ENCODE measurements around the gene ZNF141. TPM values are rescaled to one million over a fixed set of nuclear protein-coding genes. Genes with fewer than 3 reads are reported as not detected.
A peak's percentile ranks its signal among the peaks of the same experiment; 100 is the strongest.

The ZNF141 gene
- total RNA-seq = 26.6 TPM
- 5.9 TPM for polyA plus RNA-seq (ENCODE audit: insufficient read depth, low read depth, low replicate concordance)
- long read RNA-seq, donor 1, partial matches to known transcripts = 8 of 13 reads
- long read RNA-seq, donor 1, other reads (novel, unspliced or antisense) = 0 of 13 reads
- long read RNA-seq, donor 2, partial matches to known transcripts = 5 of 6 reads
- long read RNA-seq, donor 2, other reads (novel, unspliced or antisense) = 0 of 6 reads
- long read RNA-seq, donor 3, partial matches to known transcripts = 0 of 13 reads
- long read RNA-seq, donor 3, other reads (novel, unspliced or antisense) = 8 of 13 reads
- long read RNA-seq, donor 4, partial matches to known transcripts = 0 of 3 reads
- long read RNA-seq, donor 4, other reads (novel, unspliced or antisense) = 0 of 3 reads
- long read RNA-seq, donor 5 = 0 reads
- long read RNA-seq, donor 6, partial matches to known transcripts = 0 of 1 reads
- long read RNA-seq, donor 6, other reads (novel, unspliced or antisense) = 0 of 1 reads
- long read RNA-seq, donor 7, partial matches to known transcripts = 1 of 8 reads
- long read RNA-seq, donor 7, other reads (novel, unspliced or antisense) = 5 of 8 reads
- long read RNA-seq, donor 8, transcript ZNF141-201 (4 exons, 2,970 nt) = major isoform, 6 of 6 reads
- long read RNA-seq, donor 8, partial matches to known transcripts = 0 of 6 reads
- long read RNA-seq, donor 8, other reads (novel, unspliced or antisense) = 0 of 6 reads
- long read RNA-seq, donor 9, partial matches to known transcripts = 0 of 2 reads
- long read RNA-seq, donor 9, other reads (novel, unspliced or antisense) = 0 of 2 reads
- long read RNA-seq, donor 10, transcript ZNF141-201 (4 exons, 2,970 nt) = major isoform, 6 of 6 reads
- long read RNA-seq, donor 10, partial matches to known transcripts = 0 of 6 reads
- long read RNA-seq, donor 10, other reads (novel, unspliced or antisense) = 0 of 6 reads

DNA sequence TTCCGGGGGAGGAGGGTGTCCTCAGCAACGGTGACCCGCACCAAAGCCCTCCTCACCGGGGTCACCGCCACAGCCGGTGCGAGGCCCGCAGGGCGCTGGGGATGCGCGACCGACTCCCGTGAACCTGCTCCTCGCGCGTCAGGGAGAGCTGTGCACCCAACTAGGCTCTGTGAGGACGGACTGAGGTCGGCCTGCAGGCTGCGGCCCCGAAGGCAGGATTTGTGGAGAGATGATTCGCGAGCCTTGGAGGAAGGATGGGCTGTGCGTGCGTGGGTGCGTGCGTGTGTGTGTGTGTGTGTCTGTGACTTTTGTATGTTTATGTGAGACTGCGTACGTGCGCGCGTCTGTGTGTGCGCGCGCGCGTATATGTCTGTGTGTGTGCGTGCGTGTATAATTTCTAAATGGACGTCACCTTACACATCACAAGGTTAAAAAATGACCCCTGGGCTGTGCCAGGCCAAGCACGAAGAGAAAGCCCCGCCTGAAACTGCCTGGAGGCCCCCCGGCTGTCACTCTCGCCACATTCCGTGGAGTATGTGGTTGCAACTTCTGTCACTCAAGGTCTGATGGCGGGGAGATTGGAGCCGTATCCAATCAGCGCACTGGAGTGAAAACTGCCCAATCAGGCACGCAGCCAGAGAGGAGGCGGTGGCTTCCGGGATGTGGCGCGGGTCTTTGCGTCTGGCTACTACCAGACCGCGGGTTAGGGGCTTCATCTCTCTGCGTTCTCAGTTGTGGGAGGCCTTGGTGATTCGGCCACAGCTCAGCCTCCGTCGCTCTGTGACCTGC, at the start of gene ZNF141:
Gene ZNF141 (plus strand): TSS at position 672 of the 789 bp plus-strand sequence. CDS start 170 bp downstream, outside the sequence.
- H3K27me3 ChIP-seq (ENCODE audit: control insufficient read depth, insufficient read depth, low read length) = no peaks in the 10 kb centered on the region
- H3K9me3 ChIP-seq (ENCODE audit: control insufficient read depth in 2 of 3, insufficient read depth in 1 of 3, low read length in 3 of 3) = peaks cover 0 to 3% (median 0%) of the 10 kb centered on the region in 3 donors
- intact Hi-C loops (cut with DNase I) = no loop called here
- peak within 1 kb of the TSS; percentile 83 to 95 (median 93) for H3K9ac ChIP-seq (ENCODE audit: low read length in 3 of 3)
- DNase-seq (peak; percentile 98 to 100 (median 98)), FAIRE-seq (peak; percentile 98)
- peak within 1 kb of the TSS; percentile 91 to 94 (median 92) for H3K4me3 ChIP-seq (ENCODE audit: low read length in 3 of 3)
- TF ChIP-seq CTCF (IDR thresholded peaks at IDR 0.05; ENCODE audit: borderline replicate concordance, extremely low read depth, insufficient read depth) = no peak
- peak within 1 kb of the TSS; percentile 94 to 96 for H3K27ac ChIP-seq (ENCODE audit: low read depth in 2 of 2, low read length in 2 of 2)
- H3K36me3 ChIP-seq (ENCODE audit: control insufficient read depth in 2 of 3, insufficient read depth in 3 of 3, low read length in 3 of 3) = peaks cover 0 to 2% (median 0%) of the 10 kb centered on the region in 3 donors
- peaks cover 0 to 10% (median 5%) of the 10 kb centered on the region in 3 donors for H3K4me1 ChIP-seq (ENCODE audit: control insufficient read depth in 2 of 3, insufficient read depth in 2 of 3, low read depth in 1 of 3, low read length in 3 of 3)

DNA sequence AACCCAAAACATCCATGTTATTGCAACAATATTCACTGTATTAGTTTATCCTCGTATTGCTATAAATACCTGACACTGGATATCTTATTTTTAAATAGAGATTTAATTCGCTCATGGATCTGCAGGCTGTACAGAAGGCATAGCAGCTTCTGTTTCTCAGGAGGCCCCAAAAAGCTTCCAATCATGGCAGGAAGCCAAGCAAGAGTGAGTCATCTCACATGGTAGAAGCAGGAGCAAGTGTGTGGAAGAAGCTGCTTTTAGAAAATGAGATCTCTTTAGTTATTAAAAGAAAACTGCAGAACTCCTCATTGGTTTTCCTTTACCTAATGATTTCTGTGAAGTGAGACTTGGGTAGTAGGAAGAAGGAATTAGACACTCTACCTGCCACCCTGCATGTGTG, 48.7 kb upstream of the ZNF141 start:
- Histone ChIP-seq H3K27ac (ENCODE audit: low read depth in 2 of 2, low read length in 2 of 2) (no peak overlapping the region), H3K36me3 (ENCODE audit: control insufficient read depth in 2 of 3, insufficient read depth in 3 of 3, low read length in 3 of 3) (no peaks in the 10 kb centered on the region), H3K4me1 (ENCODE audit: control insufficient read depth in 2 of 3, insufficient read depth in 2 of 3, low read depth in 1 of 3, low read length in 3 of 3) (no peaks in the 10 kb centered on the region), H3K9ac (ENCODE audit: low read length in 3 of 3) (no peak overlapping the region), H3K4me3 (ENCODE audit: low read length in 3 of 3) (no peak overlapping the region), H3K27me3 (ENCODE audit: control insufficient read depth, insufficient read depth, low read length) (no peaks in the 10 kb centered on the region), H3K9me3 (ENCODE audit: control insufficient read depth in 2 of 3, insufficient read depth in 1 of 3, low read length in 3 of 3) (peaks cover 0 to 13% (median 0%) of the 10 kb centered on the region in 3 donors)
- FAIRE-seq = no peak
- no peak for DNase-seq
- intact Hi-C loops (cut with DNase I) = no loop called here
- TF ChIP-seq CTCF (IDR thresholded peaks at IDR 0.05; ENCODE audit: borderline replicate concordance, extremely low read depth, insufficient read depth) = no peak

DNA sequence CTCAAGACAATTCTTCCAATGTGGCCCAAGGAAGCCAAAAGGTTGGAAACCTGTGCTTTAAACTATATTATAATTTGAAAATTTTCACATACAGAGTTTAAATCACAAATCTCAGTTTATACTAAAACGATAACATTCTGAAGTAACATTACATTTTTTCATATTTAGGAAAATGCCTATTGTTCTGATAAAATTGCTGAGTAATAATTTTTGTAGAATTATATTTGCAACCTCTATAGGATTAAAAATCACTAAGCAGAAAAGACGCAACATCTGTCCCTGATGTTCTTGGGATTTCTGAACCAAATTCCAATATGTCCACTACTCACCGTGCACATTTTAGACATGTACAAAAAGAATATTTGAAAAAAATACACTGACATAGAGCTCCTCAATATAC, 42.9 kb upstream of the ZNF141 start:
- H3K4me3 ChIP-seq (ENCODE audit: low read length in 3 of 3) = no peak overlapping the region
- FAIRE-seq = no peak
- H3K9me3 ChIP-seq (ENCODE audit: control insufficient read depth in 2 of 3, insufficient read depth in 1 of 3, low read length in 3 of 3) = no peaks in the 10 kb centered on the region
- no peaks in the 10 kb centered on the region for H3K4me1 ChIP-seq (ENCODE audit: control insufficient read depth in 2 of 3, insufficient read depth in 2 of 3, low read depth in 1 of 3, low read length in 3 of 3)
- no peak overlapping the region for H3K27ac ChIP-seq (ENCODE audit: low read depth in 2 of 2, low read length in 2 of 2)
- H3K36me3 ChIP-seq (ENCODE audit: control insufficient read depth in 2 of 3, insufficient read depth in 3 of 3, low read length in 3 of 3) = no peaks in the 10 kb centered on the region
- no peak overlapping the region for H3K9ac ChIP-seq (ENCODE audit: low read length in 3 of 3)
- intact Hi-C loops (cut with DNase I) = no loop called here
- no peaks in the 10 kb centered on the region for H3K27me3 ChIP-seq (ENCODE audit: control insufficient read depth, insufficient read depth, low read length)
- TF ChIP-seq CTCF (IDR thresholded peaks at IDR 0.05; ENCODE audit: borderline replicate concordance, extremely low read depth, insufficient read depth) = no peak
- no peak for DNase-seq

Measured in kidney (tissue), 22 donors.